ENCODE measurements around the gene E2F3. TPM values are rescaled to one million over a fixed set of nuclear protein-coding genes. Genes with fewer than 3 reads are reported as not detected.

Gene E2F3
- 10 to 100 TPM; 16.3 to 20.6 (median 17.9) TPM for polyA plus RNA-seq (ENCODE audit: insufficient read length in 4 of 4)

GRCh38 chr6:20401205-20402091 is at the start of gene E2F3:
Gene E2F3, plus strand, starts transcription at chr6:20401879. Its CDS starts 354 bp downstream, at chr6:20402233.
- peak; percentile 96 to 99 (median 98) for DNase-seq (ENCODE audit: low read depth in 4 of 4, low spot score in 2 of 4)

GRCh38 chr6:20352346-20352745 is 49.3 kb upstream of the E2F3 start:
- no peak for DNase-seq (ENCODE audit: low read depth in 4 of 4, low spot score in 2 of 4)

- DNase-seq (ENCODE audit: low read depth in 4 of 4, low spot score in 2 of 4): no peak
These were observed 48.5 kb upstream of the E2F3 start for GRCh38 chr6:20353134-20353533.

- DNase-seq (ENCODE audit: low read depth in 4 of 4, low spot score in 2 of 4): no peak
These were observed 47.3 kb upstream of the E2F3 start for GRCh38 chr6:20354366-20354765.

DNA sequence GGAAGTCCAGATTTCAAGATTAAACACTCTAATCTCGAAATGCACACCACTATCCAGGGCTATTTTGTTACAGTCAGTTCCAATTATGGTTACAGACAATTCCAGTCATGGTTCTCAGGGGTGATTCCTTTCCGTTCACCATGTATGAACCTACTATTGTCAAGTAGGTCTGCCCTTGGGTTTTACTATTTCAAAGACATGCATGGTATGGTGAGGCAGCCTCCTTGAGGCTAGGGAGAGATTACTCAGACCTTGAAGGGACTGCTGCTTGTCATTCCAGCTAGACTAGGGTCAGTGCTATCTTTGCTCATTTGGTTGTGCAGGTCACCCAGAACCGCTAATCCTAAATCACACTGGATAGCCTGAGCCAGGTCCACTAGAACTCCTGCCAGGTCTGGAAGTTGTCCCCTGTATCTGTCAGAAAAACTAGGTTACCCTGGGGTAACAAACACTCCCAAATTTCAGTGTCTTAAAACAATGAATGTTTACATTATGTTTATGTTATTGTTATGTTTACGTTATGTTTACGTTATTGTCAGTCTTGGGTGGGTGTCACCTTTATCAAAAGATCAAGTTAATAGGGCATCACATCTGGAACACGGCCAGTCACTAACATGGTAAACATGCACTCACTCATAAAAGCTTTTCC is 41.1 kb upstream of the E2F3 start:
- no peak for DNase-seq (ENCODE audit: low read depth in 4 of 4, low spot score in 2 of 4)

DNA sequence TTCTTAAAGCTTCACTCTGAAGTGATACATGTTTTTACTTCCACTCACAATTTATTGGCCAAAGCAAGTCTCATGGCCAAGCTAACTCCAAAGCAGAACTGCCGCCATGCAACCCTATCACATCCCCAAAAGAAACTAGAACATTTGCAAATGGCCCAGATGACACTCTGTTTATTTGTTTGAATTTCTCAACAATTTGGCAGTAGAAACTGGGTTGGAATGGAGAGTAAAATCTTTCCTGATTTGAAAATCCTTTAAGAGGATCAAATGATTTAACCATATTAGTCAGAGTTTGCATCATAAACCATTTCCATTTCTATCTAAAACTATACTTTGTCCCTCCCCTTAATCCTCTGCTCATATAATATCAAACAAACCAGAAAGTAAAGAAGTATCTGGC is 39.1 kb upstream of the E2F3 start:
- DNase-seq (ENCODE audit: low read depth in 4 of 4, low spot score in 2 of 4): no peak

GRCh38 chr6:20364327-20364726 is 37.4 kb upstream of the E2F3 start:
- no peak for DNase-seq (ENCODE audit: low read depth in 4 of 4, low spot score in 2 of 4)

DNA sequence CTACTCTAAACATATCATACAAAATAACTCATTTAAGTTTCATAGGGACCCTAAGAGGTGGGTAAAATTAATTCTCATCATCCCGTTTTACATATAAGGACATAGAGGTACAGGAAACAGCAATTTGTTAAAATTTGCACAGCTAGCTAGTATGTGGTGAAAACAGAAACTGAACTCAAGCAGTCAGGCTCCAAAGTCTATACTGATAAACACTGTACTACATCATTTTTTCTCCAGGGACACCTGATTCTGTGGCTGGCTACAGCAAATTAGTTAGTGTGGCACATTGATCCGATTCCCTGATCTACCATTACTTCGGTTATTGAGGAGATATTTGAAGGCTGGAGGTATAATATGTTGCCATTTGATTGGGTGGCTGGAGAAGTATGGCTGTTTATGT is 36.2 kb upstream of the E2F3 start:
- DNase-seq (ENCODE audit: low read depth in 4 of 4, low spot score in 2 of 4): no peak

- no peak for DNase-seq (ENCODE audit: low read depth in 4 of 4, low spot score in 2 of 4)
These were observed 35.4 kb upstream of the E2F3 start for GRCh38 chr6:20366082-20366830.

DNA sequence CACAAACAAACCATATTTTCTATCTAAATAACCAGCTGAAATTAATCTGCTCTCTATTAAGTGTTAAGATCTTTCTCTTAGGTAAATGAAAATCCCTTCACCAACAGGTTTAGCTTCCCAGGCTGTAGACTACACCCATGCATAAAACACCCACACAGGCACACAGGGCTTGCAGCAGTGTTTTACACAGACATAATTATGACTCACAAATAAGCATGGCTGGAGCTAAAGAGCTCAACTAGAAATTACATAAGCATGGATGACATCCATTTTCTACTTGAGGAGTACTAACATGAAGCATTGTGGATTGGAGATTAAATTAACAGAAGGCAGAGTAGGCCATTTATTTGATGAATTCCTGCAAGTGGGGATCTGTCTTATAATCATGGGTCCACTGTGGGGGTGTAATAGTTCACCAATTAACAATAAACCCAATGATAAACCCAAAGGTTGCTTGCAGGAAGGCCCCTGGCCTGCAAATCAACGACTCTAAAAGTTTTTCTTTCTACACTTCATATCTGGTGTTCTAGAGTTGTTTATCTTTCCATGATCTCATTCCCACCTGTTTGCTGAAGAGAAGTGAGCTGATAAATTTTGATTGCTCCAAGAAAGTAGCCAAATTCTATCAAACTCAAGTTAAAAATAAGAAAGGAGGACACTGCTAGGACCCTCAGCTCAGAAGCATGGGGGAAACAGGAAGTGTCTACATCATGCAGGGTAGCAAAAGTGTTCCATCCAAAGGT is 33.8 kb upstream of the E2F3 start:
- DNase-seq (ENCODE audit: low read depth in 4 of 4, low spot score in 2 of 4): no peak

- no peak for DNase-seq (ENCODE audit: low read depth in 4 of 4, low spot score in 2 of 4)
These were observed 31.3 kb upstream of the E2F3 start for GRCh38 chr6:20370393-20370792.

DNA sequence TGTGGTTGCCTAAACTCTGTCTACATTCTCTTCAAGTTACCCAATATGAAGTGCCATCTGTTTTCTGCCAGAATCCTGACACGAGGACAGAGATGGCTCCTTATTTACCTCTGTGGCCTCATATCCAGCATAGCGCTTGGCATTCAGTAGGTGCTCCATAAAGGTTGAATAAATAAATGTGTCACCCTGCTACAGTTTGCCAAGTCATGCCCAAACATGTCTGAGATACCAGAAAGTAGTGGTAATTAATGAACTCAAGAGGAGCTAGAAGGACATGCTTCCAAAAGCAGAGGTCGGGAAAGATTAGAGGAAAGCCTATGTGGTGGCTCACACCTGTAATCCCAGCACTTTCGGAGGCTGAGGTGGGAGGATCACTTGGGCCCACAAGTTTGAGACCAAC is 30.9 kb upstream of the E2F3 start:
- DNase-seq (ENCODE audit: low read depth in 4 of 4, low spot score in 2 of 4): no peak

DNA sequence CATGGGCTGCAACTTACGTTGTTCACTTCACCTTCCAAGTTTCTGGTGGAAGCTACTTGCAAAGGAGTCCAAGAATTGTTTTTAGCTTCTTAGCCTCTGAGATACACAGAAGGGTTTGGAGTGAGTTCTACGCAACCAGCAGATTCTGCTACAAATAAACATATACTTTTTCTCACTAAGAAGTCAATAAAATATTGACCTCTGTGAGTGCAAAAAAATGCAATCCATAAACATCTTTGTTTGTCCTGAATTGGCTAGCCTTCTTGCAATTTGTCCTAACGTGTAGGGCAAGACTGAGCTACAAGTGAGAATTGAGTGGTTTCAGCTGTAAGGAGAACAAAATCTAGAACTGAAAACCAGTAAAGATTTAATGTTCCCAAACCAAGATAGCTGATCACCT is 26.2 kb upstream of the E2F3 start:
- no peak for DNase-seq (ENCODE audit: low read depth in 4 of 4, low spot score in 2 of 4)

DNA sequence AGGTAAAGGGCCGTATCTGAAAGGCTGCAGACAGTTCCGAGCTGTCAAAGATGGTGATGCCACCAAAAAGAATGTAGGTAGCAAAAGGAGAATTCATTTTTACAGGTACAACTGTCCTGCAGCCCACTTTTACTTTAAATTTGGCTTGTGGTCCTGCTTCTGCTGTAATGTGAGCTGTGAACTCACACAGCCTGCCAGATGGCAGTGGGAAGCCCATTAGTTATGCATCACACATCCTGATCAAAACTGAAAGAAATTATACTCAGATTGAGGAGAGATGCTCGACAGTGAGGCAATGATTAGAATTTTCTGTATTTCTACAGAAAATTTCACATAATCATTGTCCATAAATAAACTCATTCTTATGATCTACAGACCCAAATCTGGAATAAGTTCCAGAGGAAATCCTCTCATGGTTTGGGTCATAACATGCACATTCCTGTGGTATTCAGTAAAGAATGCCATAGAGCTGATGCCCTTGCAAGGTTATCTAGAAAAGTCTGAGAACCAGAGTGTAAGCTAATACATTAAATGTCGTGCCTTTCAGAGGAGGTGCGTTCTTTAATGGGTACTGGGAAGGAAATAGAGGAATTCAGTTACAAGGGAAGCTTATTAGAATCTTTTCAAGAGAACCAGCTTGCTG is 23.9 kb upstream of the E2F3 start:
- DNase-seq (ENCODE audit: low read depth in 4 of 4, low spot score in 2 of 4): peak; percentile 2 to 15 (median 9)

DNA sequence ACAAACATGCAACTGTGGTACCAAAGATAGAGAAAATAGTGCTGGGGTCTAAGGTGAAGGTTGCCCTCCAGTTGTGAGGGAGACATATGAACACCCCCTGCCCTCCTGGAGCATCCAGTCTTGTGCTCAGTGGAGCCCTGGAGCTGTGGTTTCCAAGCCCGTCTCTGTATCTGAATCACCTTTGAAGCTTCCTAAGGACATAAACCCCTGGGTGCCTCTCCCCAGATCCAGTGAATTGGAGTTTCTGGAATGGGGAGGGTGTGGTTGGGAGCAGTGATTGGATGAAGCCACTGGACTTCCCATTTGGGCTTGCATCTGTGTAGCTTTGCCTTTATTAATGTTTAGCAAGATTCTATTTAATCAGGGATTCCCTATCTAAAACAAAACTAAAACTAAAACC is 22.4 kb upstream of the E2F3 start:
- DNase-seq (ENCODE audit: low read depth in 4 of 4, low spot score in 2 of 4): no peak

- DNase-seq (ENCODE audit: low read depth in 4 of 4, low spot score in 2 of 4): no peak
These were observed 15.5 kb upstream of the E2F3 start for GRCh38 chr6:20386218-20386617.

GRCh38 chr6:20389066-20389465 is 12.6 kb upstream of the E2F3 start:
- DNase-seq (ENCODE audit: low read depth in 4 of 4, low spot score in 2 of 4): no peak

DNA sequence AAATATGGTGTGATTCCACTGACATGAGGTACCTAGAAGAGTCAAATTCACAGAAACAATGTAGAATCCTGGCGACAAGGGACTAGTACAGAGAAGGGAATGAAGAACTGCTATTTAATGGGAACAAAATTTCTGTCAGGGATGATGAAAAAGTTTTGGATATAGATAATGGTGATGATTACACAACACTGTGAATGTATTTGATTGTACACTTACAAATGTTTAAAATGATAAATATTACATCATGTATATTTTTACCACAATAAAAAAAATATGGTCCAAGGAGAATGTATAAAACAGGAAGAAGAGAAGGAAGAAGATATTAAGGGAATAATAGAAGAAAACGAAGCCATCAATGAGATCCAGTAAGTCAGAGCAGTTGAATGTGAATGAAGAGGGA is 8.4 kb upstream of the E2F3 start:
- no peak for DNase-seq (ENCODE audit: low read depth in 4 of 4, low spot score in 2 of 4)

- no peak for DNase-seq (ENCODE audit: low read depth in 4 of 4, low spot score in 2 of 4)
These were observed 2.2 kb upstream of the E2F3 start for GRCh38 chr6:20399518-20399917.
